Eye (tissue), 1 donor: ENCODE results near the gene CADPS2.
A peak's percentile ranks its signal among the peaks of the same experiment; 100 is the strongest.

ENCODE experiments used
- DNase-seq: peaks from one replicate; pipeline ENCODE4 v3.0.0-alpha.2; 2015

CADPS2 gene

DNA sequence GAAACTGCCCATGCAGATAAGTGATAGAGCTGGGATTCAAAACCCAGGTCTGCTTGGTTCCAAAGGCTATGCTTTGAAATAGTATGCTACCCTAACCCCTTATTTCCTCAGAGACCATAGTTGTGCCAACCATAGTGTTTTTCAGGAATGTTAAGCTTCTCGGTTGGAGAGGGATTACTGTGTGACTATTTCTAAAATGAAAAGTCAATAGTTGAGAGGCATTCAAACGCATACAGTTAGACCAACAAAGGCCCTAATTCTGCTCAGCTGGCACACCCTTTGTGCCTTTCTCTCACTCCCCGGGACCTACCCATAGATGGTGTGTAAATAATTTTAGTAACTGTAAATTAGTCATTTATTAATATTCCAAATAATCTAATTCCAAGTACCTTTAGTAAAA lies 118.9 kb downstream of the CADPS2 start:
- no peak for DNase-seq

DNA sequence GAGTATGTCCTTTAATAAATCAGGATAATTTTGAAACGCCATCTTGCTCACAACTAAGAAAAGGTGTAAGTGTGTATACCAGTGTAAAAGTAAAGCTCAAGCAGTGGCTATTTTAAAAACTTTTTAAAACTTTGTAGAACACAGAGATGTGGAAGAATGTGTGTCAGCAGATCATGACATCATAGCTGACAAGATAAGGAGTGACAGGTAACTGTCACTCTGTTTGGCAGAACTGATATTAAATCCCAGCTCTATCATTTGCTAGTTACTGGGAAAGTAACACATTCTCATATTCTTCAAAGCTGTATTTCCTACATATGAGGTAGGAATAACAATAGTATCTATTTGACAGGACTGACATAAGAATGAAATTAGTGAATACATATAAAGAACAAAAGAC lies 119.7 kb downstream of the CADPS2 start:
- peak; percentile 49 for DNase-seq

DNA sequence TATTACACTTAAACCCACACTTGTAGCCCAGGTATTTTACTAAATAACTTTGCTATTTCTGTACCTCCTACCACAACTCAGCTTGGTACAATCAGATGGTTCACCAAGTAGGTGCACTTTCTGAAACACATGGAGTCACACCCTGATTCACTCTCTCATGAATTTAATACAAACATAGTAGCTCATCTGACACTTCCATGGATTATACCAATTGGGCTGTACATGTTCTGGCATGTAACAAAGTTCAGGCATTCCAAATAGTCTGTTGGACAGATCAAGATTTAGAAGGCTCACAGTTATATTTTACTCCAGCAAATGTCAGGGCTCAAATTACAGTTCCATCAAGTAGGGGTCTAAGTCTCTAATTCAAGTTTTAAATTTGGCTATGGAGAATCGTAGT lies 121.4 kb downstream of the CADPS2 start:
- no peak for DNase-seq

DNA sequence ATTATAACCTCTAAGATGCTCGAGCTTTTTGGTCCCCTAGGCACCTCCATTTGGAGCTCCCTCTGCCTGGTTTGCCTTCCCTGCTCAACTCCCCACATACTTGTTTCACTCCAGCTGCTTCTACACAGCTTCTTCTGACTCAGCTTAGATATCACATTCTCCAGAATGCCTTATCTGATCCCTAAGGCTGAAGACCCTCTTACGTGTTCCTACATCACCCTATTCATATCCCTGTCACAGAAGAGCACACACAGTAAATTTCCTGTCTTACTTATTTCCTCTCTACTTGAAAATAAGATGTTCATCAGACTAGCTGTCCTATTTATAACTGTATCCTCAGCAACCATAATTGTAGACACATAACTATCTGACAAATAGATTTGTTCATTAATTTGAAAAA lies 122.2 kb downstream of the CADPS2 start:
- DNase-seq = no peak

DNA sequence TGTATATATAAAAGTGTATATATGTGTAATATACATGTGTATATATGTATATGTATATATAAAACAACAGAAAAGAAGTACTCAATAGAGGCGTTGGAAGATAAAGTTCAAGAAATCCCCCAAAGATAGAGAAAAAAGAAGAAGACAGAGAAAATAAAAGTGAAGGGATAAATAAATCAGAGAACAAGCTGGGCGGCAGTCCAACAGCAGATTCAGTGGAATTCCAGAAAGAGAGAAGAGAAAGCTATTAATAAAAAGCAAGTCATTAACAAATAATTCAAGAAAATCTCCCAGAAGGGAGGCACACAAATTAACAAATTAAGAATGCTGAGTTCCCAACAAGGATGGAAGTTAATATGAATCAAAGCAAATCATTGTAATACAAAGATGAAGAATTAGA lies 124.2 kb downstream of the CADPS2 start:
- DNase-seq = no peak

DNA sequence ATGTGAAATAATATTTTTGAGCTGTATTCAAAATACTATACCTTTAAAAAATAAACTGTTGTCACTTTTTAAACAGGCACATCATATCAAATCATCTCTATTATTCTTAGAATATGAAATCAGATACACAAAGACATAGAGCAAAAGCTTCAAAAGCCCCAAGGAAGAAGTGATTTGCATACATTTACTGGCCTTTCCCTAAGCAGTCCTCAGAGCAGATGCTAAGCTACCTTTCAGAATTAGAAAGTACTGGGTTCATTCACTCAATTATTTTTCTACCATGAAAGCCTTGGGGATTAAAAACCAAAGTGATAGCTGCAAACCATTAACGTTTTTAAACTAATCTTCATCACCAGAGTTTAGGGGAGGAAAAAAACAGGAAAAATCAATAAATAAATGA lies 127.8 kb downstream of the CADPS2 start:
- no peak for DNase-seq

DNA sequence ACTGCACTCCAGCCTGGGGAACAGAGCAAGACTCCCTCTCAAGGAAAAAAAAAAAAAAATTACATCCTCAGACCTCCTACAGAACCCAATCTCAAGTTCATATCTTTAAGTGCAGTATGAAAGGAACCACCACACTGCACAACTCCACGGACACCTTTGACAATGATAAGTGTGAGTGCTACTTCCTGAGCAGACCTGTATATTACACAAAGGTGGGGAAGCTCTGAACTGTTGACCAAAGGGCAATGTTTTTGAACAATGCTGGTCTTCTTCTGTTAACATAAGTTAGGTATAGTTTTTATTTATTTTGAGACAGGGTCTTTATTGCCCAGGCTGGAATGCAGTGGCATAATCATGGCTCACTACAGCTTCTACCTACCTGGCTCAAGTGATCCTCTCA lies 129.4 kb downstream of the CADPS2 start:
- DNase-seq = no peak

DNA sequence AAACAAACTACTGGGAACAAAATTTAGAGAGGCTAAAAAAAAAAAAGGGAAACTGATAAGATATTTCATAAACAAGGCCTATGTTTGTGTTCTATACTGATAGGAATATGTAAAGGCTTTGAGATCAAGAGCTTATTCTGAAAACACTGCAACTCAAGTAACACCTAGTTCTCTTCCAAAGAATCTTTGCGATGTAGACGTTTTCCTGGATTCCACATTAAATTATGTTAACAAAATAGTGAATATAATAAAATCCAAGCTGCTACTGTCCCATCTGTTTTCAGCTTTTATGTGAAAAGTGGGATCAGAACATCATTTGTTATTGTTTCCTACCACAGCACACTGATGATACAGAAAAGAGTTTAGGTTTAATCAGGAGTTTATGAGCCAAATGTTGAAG lies 130.6 kb downstream of the CADPS2 start:
- DNase-seq = no peak

DNA sequence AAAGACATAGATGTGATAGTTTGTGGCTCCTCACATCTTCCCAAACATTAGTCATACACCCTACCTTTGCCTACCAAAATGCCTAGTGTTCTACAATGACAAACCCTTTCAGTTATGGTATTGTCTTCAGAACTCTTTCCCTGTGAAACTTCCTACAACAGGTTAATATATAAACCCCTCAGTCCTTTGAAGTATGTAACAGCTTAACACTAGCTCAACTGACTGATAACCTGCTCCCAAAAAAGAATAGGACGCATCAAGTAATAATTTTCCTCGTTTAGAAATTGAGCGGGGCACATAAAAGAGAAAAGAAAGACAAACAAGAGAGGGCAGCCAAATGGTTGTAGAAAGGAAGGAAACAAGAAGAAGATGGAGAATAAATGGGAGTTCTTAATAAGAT lies 133.7 kb downstream of the CADPS2 start:
- no peak for DNase-seq

DNA sequence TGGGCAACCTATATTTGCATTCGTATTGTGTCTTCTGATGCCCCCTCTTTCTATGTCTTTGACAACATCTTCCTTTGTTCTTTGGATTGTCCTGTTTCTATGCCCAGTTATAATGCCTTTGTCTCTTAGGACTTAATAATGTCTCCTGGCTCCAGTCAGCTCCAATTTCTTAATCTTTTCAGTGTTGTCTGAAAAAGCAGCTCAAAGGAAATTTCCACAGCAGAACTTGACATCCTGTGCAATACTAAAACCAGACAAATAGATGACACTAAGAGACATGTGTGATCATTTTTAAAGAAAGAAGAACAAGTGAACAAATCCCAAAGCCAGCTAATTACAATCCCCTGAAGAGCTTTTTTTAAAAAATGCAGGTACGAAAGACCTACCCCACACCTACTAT lies 135.9 kb downstream of the CADPS2 start:
- no peak for DNase-seq

DNA sequence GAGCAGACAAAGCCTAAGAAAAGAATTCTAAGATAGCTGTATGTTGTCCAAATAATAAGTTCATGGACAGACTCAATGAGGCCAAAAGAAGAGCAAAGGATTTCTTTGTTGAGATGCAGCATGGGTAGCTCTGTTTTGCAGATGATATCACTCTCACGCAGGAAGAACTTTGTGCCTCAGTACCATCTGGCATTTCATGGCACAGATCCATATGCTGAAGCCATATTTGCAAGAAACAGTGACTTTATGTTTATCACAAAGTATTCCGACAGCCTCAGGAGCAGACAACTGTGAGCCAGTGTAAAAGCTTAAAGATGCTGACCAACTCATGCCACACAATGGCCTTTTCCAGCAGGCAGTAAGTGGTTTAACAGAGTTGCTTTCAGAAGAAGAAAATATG lies 138.1 kb downstream of the CADPS2 start:
- DNase-seq = no peak

DNA sequence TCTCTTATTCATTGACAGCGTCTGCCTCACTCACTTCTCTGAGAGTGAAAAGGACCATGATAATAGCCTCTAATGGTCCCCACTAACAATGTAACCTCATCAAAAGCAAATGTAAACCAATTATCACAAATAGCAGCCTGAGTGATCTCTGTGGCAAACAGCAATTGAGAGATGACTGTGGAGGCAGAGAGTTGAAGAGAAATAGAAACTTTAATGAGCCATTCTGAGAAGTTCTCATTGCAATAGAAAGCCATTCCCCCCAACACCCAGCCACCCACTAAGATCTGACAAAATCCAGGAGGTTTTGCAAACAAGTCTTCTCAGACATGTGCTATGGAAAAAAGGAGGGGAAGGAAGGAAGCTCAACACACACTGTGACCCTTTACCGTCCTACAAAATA lies 139.3 kb downstream of the CADPS2 start:
- DNase-seq = no peak

DNA sequence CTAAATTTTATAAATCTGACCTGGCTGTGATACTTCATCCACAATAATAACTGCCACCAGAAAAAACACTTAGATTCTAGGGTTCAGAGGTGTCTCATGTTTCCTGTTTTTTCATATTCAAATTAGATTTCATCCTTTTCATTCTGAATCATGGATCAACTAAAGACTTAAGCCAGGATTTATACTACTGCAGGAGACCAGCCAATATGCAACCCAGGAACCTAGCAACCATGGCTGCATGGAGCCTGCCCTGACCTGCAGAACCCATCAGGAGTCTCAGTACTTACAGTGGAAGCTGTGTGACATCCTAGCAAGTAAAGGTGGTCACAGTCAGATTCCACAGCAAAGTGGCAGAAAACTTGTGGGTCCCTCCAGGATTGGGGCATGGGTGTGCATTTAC lies 143.0 kb downstream of the CADPS2 start:
- DNase-seq = no peak

DNA sequence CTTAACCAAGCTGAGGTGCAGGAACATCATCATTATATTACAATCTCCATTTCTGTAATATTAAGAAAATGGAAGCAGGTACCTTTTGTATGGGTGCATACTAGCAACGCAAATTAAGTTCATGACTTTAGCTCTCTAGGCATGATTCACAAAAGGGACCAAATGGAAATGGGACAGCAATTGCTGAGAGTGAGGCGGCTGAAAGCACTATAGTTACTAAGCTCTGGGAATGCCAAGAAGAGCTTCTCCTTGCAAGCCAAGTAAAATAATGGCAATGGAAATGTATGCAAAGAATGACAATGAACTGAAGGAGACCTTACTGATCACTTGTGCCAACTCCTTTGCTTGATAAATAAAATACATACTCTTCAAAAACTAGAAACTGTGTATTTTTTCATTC lies 147.3 kb downstream of the CADPS2 start:
- DNase-seq = no peak

DNA sequence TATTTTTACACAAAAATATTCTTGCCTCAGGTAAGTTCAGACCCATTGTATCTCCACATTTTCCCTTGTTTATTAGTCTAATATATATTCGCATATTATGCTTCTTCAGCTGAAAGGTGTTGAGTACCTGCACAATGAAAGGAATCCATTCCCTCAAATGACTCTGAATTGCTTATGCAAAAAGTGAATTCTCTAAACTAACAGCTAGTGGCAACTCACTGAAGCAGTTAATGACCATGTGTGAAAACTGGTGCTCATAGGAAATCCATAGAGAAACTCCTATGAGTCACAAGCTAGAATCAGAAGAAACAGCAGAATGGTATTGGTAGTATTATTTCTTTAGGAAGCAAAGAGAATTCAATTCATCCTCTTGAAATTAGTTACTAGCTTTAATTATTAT lies 150.1 kb downstream of the CADPS2 start:
- peak; percentile 84 for DNase-seq

DNA sequence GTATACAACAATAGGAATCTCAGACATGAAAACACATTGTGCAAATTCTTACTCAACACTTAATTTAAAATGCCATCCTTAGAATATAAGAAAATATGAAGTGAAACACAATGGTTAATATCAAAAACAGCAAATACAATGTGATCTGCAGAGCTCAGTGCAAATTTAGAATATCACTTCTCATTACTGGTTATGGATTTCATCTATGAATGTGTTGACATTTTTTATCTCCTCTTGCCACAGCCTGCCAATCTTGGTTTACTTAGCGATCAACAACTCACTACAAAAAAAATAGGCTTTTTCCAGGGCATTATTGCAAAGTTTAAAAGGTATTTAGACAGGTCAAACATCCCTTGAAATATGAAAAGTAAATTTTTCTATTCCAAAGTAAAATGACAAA lies 158.5 kb downstream of the CADPS2 start:
- no peak for DNase-seq

DNA sequence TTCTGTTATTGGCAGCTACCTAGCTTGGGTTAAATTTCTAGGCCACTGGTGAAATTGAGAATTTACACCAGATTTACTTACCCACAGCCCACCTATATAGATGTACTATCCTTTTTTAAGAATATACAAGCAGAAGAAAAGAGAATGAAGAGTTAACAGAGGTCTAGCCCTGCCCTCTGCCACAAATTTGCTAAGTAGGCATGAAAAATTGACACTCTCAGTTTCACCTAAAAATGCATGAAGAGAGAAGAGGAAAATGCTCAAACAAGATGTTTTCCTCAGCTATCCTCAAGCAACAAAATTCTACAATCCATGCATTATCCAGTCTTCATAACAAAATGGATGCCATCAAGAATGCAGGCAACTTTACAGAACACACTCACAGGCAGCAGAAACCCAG lies 158.9 kb downstream of the CADPS2 start:
- no peak for DNase-seq

DNA sequence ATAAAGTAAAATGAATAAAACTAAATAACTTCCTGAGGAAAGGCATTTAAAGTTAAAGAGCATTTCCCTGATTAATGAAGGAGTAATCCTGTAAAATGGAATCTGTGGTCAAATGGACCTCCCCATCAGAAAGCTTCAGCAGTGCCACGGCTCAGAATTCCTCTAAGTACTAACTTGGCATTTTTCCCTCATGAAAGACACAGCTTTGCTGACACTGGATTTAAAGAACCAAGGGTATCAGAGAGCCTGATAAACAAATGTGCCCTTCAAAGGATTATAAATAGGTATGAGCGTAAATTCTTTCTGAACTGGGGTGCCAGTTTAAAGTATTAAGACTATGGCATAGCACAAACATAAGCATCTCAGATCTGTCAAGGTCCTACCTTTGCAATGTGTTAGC lies 159.4 kb downstream of the CADPS2 start:
- no peak for DNase-seq

DNA sequence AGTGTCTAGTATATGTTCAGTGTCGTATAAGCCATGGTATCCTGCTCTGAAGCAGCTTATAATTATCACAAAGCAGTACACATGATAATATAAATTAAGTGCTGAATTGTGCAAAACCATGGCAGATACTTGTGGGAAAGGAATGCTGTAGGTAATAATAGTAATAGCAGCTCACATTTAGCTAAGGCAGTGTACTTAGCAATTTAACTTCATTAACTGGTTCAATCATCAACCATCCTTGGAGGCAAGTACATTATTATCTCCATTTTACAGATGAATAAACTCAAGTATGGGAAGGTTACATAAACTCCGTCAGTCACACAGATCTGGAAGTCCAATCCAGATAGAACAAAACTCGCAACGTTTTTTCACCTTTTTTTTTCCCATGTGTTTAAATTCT lies 161.9 kb downstream of the CADPS2 start:
- no peak for DNase-seq

DNA sequence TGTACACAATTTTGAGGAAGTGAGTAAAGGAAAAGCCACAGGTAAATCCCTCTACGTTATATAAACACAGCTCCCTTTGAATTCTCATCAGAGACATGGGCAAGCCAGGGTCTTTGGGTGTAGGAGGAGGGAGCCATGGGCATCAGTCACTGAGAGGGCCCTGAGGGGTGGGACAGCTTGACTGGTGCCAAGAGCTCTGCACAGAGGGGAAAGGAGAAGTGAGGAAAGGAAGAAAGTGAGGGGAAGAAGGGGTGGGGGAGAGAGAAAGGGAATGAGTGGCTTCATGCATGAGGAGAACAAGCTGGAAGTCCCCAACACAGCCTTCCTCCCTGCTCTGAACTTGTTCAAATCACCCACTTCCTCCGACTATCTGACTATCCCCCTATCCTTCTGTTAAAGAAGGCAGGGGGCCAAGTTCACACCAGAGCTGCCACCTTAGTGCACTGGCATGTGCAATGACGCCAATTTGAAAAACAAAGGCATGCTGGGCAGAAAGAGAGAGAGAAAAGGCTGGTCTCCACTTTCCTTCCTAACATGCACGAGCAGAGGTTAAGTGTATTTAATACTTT lies 167.2 kb downstream of the CADPS2 start:
- DNase-seq = no peak

DNA sequence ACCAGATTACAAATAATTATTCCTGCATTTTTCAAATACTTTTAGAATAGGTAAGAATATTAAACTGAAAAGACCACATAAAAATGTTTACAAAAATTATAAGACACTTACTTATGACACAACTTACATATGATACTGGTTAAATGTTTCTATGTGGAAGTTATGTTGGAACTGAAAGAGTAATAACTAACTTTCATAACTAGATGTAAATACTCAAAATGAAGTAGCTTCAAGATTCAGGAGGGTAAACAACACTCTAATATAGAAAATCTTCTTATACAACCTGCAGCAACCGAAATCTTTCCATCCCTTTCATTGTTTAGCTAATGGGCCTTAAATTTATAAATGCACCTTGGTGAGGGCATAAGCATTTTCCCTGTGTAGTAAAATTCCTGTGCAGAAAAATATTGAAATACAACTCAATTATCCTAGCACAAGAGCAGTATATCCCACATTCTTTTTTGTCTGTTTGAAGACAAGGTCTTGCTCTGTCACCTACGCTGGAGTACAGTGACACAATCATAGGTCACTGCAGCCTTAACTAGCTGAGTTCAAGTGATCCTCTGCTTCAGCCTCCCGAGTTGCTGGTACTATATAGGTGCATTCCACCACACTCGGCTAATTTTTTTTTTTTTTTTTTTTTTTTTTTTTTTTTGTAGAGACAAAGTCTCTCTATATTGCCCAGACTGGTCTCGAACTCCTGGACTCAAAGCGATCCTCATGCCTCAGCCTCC lies 168.7 kb downstream of the CADPS2 start:
- no peak for DNase-seq

DNA sequence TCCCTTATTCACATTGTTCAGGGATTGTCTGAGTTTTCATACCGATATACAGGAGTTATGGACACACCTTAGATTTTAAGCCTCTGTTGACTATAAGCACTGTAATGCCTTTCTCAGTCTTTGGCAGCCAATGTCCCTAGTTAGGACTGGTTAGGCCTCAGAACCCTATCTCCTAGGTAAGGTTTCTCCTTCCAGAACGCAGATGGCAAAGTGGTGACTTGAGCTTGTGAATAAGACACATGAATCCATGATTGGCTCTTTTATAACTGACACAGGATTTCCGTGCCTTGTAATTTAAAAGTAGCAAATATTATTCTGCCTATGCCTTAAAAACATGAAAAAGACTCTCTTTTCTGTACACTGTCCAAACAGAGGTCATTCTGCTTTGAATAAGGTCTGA lies 171.1 kb downstream of the CADPS2 start:
- DNase-seq = no peak

DNA sequence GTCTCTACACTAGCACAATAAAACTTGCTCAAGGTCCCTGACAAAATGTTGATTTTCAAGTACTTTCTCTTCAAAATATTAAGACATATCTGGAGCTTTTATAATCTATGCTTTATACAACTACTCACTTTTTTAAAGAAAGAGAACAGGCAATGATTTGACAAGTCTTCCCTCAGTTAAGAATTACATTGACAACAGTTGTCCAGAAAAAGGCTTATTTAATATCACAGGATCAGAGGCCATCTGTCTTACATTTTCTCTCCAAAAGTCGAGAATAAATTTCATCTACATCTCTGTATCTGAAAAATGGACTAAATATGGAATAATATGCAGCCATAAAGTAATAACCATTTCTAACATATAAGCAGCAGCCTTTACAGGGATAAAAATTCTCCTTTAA lies 175.3 kb downstream of the CADPS2 start:
- DNase-seq = no peak

DNA sequence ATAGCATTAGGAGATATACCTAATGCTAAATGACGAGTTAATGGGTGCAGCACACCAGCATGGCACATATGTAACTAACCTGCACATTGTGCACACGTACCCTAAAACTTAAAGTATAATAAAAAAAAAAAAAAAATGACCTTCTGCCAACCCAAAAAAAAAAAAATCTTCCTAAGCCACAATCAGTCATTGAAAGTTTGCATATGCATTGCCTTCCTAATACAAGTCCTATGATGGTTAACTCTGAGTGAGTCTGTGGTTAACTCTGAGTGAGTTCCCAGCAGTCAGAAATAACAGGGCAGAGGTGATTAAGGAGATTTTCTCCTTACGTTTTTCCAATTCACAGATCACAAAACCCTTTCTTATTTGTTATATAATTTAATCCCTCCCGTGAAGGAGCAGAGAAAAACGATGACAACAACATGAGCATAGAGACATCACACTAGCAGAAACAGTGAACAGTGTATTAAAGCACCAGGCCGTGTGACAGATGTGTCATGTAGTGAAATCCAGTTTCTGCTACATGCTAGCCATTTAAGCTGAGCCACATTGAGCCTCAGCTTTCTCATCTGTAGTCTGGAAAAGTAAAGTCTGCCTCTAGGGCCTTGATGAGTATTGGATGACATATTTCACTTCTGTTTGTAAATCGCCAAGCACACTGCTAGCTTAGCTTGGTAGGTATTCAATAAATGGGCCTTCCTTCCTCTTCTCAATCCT lies 176.2 kb downstream of the CADPS2 start:
- DNase-seq = no peak

DNA sequence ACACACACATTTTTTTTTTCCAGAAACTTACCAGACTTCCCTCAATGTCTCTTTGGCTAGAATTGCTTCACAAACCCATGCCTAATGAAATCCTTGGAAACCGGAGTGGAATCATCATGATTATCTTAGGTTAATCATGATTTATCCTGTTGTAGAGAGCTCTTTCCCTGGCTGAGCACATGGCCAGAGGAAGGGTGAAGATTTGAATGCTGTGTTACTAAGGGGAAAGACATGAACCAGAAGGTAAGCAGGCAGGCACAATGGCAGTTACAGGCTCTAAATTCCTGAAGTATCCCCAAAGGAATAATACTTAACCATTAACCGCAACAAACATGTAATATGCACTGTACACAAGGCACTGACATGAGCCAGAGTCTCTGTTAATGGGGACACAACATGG lies 179.4 kb downstream of the CADPS2 start:
- no peak for DNase-seq
